Measurements from ENCODE around the gene ZFAND3. TPM values are rescaled to one million over a fixed set of nuclear protein-coding genes. Genes with fewer than 3 reads are reported as not detected.

The ZFAND3 gene
- total and polyA plus RNA-seq, 2 of the 4 experiments (the other 2 are of a cell fraction): 10.9 to 26.7 TPM

DNA sequence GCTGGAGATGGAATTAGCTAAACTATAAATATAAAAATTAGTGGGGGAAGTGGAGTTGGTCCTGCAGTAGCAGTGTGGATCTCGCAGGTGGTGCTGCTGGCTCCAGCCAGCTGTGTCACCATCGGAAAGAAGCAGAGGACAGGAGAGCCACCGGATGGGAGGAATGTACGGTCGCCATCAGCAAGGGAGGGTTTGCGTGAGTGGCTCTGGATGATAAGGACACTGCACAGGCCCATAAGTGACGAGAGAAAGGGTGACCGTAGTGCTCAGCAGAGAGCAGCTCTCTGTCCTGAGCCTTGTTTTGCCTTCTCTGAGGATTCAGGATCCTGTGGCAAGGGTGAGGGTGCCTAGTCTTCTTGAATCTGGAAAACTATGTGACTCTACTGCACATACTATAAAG, 378.7 kb downstream of the ZFAND3 start:
- no peaks in the 10 kb centered on the region for H3K4me1 ChIP-seq (ENCODE audit: control insufficient read depth, insufficient read depth, low read length)
- ChIA-PET POLR2A (ENCODE audit: unreplicated experiment) (no interaction called here), CTCF (no interaction called here)
- no peak overlapping the region for H3K56ac ChIP-seq (ENCODE audit: extremely low read depth, insufficient read depth, low read length)
- H3K23ac ChIP-seq (ENCODE audit: low read depth, low read length): no peak overlapping the region
- TF ChIP-seq RCOR1 (IDR thresholded peaks at IDR 0.05; ENCODE audit: insufficient replicate concordance, low read length) (no peak), CEBPB (IDR thresholded peaks at IDR 0.05; ENCODE audit: low read depth, low read length) (no peak), MAZ (IDR thresholded peaks at IDR 0.05; ENCODE audit: borderline replicate concordance, low read depth, low read length) (no peak), BHLHE40 (IDR thresholded peaks at IDR 0.05; ENCODE audit: low read depth, low read length) (no peak), SMC3 (IDR thresholded peaks at IDR 0.05; ENCODE audit: low read depth, low read length) (no peak), CTCF (conservative IDR thresholded peaks at IDR 0.05; ENCODE audit: low read depth, low read length) (no peak), USF2 (IDR thresholded peaks at IDR 0.05; ENCODE audit: low read depth, low read length) (no peak), RAD21 (IDR thresholded peaks at IDR 0.05; ENCODE audit: low read length) (no peak), FOS (IDR thresholded peaks at IDR 0.05; ENCODE audit: low read depth, low read length) (no peak), CHD1 (IDR thresholded peaks at IDR 0.05; ENCODE audit: low read depth, low read length) (no peak), NFE2L2 (IDR thresholded peaks at IDR 0.05; ENCODE audit: low read depth, low read length) (no peak), MXI1 (IDR thresholded peaks at IDR 0.05; ENCODE audit: borderline replicate concordance, low read depth, low read length) (no peak), POLR2A (IDR thresholded peaks at IDR 0.05; ENCODE audit: low read depth, low read length) (no peak), RFX5 (IDR thresholded peaks at IDR 0.05; ENCODE audit: low read depth, low read length) (no peak), MAFK (IDR thresholded peaks at IDR 0.05; ENCODE audit: low read depth, low read length) (no peak)
- TF ChIP-seq, protein P1, sequence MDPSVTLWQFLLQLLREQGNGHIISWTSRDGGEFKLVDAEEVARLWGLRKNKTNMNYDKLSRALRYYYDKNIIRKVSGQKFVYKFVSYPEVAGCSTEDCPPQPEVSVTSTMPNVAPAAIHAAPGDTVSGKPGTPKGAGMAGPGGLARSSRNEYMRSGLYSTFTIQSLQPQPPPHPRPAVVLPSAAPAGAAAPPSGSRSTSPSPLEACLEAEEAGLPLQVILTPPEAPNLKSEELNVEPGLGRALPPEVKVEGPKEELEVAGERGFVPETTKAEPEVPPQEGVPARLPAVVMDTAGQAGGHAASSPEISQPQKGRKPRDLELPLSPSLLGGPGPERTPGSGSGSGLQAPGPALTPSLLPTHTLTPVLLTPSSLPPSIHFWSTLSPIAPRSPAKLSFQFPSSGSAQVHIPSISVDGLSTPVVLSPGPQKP (IDR thresholded peaks at IDR 0.05; ENCODE audit: borderline replicate concordance, low read depth, low read length): no peak
- no peak overlapping the region for H4K91ac ChIP-seq (ENCODE audit: insufficient read depth, low read depth, low read length)
- intact Hi-C loops (cut with micrococcal nuclease): no loop called here
- H3K9ac ChIP-seq (ENCODE audit: low read depth, low read length): no peak overlapping the region
- no peak overlapping the region for H3K18ac ChIP-seq (ENCODE audit: low read depth, low read length)
- no peaks in the 10 kb centered on the region; the same call in none of the 2 replicates for H4K20me1 ChIP-seq (ENCODE audit: insufficient read depth, low read length)
- H2AFZ ChIP-seq (replicated peaks; ENCODE audit: low read length, poor library complexity): no peak overlapping the region
- no peak overlapping the region for H3K4ac ChIP-seq (ENCODE audit: low read depth, low read length)
- ATAC-seq (ENCODE audit: low read depth) (no peak), DNase-seq (no peak)
- no peaks in the 10 kb centered on the region; a peak in 1 of 4 replicates for H3K79me1 ChIP-seq (ENCODE audit: low read depth in 1 of 2, low read length in 2 of 2)
- no TSS peak for BruUV-seq (replicated peaks)
- H3K27me3 ChIP-seq (ENCODE audit: control insufficient read depth, insufficient read depth, low read length): no peaks in the 10 kb centered on the region
- H2BK120ac ChIP-seq (ENCODE audit: low read depth, low read length): no peak overlapping the region
- 93% methylated on average over 3 of the region's 8 CpGs; no CpG with 5 or more reads in 1 of the 2 experiments for WGBS, 2 experiments (ENCODE audit: extremely low coverage in 2 of 2, insufficient read length in 1 of 2)
- no peaks in the 10 kb centered on the region for H3K9me3 ChIP-seq (ENCODE audit: control insufficient read depth, insufficient read depth, low read length)
- in situ Hi-C loops (cut with MboI; ENCODE audit: low sequenced_read_pairs): no loop called here
- no peak overlapping the region for H3K27ac ChIP-seq (ENCODE audit: insufficient read depth, low read length)
- H3K36me3 ChIP-seq (ENCODE audit: control insufficient read depth, insufficient read depth, low read length): no peaks in the 10 kb centered on the region
- dilution Hi-C loops (cut with HindIII; ENCODE audit: low sequenced_read_pairs, unreplicated experiment): no loop called here
- H3K14ac ChIP-seq (replicated peaks; ENCODE audit: low read depth, low read length): no peak overlapping the region
- no peak overlapping the region for H4K8ac ChIP-seq (ENCODE audit: low read depth in 2 of 2, low read length in 2 of 2)
- H2BK15ac ChIP-seq (ENCODE audit: low read depth, low read length): no peak overlapping the region
- H2AK5ac ChIP-seq (ENCODE audit: low read depth, low read length): no peak overlapping the region; the same call in 1 of the 2 replicates
- no peak overlapping the region for H2BK5ac ChIP-seq (ENCODE audit: low read depth, low read length, poor library complexity, severe bottlenecking)
- no peak overlapping the region for H3K4me2 ChIP-seq (ENCODE audit: low read depth, low read length)
- no peak overlapping the region for H4K5ac ChIP-seq (ENCODE audit: low read depth, low read length)
- H2BK20ac ChIP-seq (ENCODE audit: low read depth, low read length): no peak overlapping the region
- H3K4me3 ChIP-seq (ENCODE audit: insufficient read depth, low read depth, low read length): no peak overlapping the region
- no peak overlapping the region for H2AK9ac ChIP-seq (replicated peaks; ENCODE audit: low read depth, low read length, poor library complexity)
- peaks cover 3% of the 10 kb centered on the region; the same call in 1 of the 2 replicates for H3K9me1 ChIP-seq (ENCODE audit: insufficient read depth, low read length)

Measured in IMR-90 (cell line).